Measurements from ENCODE around the gene ABHD12B. TPM values are rescaled to one million over a fixed set of nuclear protein-coding genes. Genes with fewer than 3 reads are reported as not detected.

The ABHD12B gene
- total and polyA plus RNA-seq, 2 of the 13 experiments (the other 11 are each of a cell fraction or from before 2014, with no cell fraction given): not detected

DNA sequence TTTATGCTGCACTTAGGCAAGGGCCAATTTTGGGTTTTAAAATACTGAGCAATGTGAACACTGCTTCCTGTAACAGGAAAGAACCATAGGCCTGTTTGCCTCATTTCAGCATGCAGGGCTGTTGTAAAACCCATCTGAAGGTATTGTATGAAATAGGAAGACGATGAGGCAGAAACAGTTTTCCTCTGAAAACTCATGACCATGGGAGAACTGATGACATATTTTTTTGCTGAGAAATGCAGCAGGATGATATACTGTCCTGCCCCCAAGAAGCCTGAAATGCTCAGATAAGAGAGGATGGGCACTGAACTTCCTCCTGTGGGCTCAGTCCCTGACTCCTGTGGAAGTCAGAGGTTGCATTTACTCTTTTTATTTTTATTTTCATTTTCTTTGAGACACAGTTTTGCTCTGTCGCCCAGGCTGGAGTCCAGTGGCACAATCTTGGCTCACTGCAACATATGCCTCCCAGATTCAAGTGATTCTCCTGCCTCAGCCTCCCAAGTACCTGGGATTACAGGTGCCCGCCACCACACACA is 55.1 kb downstream of the ABHD12B start (continued):
- TF ChIP-seq PRDM4 (CRISPR knock-in tag; IDR thresholded peaks at IDR 0.05; ENCODE audit: borderline replicate concordance): no peak
- TF ChIP-seq DZIP1 (CRISPR knock-in tag; IDR thresholded peaks at IDR 0.05): no peak
- no peak for TF ChIP-seq CHD2 (IDR thresholded peaks at IDR 0.05; ENCODE audit: low read depth, low read length)
- TF ChIP-seq HOXA3 (CRISPR knock-in tag; IDR thresholded peaks at IDR 0.05): no peak

DNA sequence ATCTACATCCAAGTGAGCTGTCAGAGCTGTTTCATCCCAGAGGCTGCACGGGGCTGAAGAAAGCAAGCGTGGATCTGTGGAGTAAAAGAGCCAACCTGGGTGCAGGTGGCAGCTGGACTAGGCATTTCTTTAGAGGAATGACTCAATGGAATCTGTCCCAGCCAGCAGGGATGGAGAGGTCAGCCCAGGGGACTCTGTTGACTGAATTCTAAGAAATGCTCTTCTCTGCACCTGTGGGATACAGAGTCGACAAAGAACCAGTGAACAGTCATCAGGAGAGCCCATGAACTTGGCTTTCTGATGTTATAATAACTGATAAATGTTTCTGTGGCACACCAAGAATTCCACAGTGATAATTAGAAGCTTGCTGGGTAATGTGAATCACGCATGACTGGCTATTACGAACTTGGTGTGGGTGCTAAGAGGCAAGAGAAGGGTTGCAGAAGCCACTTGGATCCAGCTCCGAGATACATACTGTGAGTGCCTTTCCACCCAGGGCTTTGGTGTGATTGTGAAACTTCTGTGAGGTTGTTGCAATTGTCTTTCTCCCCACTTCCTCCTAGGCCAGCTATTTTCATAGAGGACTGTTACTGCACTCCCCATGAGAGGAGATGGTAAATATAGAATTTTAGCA is 56.3 kb downstream of the ABHD12B start:
- H3K27me3 ChIP-seq (ENCODE audit: control insufficient read depth in 1 of 2, insufficient read depth in 2 of 2, low read length in 2 of 2): no peaks in the 10 kb centered on the region
- H3K27ac ChIP-seq (ENCODE audit: extremely low read length, insufficient read depth, low read length): no peak overlapping the region
- ChIA-PET CTCF (ENCODE audit: low intra/inter-chr PET ratio, low total read pairs) (no interaction called here), POLR2A (interaction anchor here (1.8 kb wide), 1 partner anchor 16 kb away, joined by 6 read pairs; the partner anchor contains the start of gene PYGL)
- H2AFZ ChIP-seq (ENCODE audit: low read length): no peak overlapping the region
- H3K9me3 ChIP-seq (ENCODE audit: low read length): no peaks in the 10 kb centered on the region
- no TSS peak for BruUV-seq (replicated peaks)
- intact Hi-C loops (cut with micrococcal nuclease; ENCODE audit: unreplicated experiment) (no loop called here), in situ Hi-C loops (cut with HindIII; ENCODE audit: extremely low pct_ligation_motif_present, low pct_unique_long_range_greater_than_20kb) (no loop called here)
- H4K20me1 ChIP-seq (ENCODE audit: insufficient read depth, low read length): no peaks in the 10 kb centered on the region
- H3K4me1 ChIP-seq (ENCODE audit: insufficient read depth, low read length): peaks cover 18% of the 10 kb centered on the region
- H3K36me3 ChIP-seq (replicated peaks in 1 of 2; ENCODE audit: control insufficient read depth in 1 of 2, insufficient read depth in 2 of 2, low read length in 2 of 2): peaks cover 24 to 52% of the 10 kb centered on the region in 2 experiments
- no peak overlapping the region for H3K4me2 ChIP-seq (ENCODE audit: low read depth, low read length)
- 95% methylated on average over 6 of the region's 6 CpGs for WGBS (ENCODE audit: low lambda C conversion rate)
- no peak overlapping the region for H3K4me3 ChIP-seq (replicated peaks in 1 of 3; ENCODE audit: insufficient read depth in 1 of 3, low read depth in 2 of 3, low read length in 3 of 3)
- no peak overlapping the region for H3K9ac ChIP-seq (ENCODE audit: insufficient read depth, low read depth, low read length)
- FAIRE-seq (no peak), ATAC-seq (no peak), DNase-seq (ENCODE audit: low spot score) (no peak)
- no peaks in the 10 kb centered on the region for H3K79me2 ChIP-seq (ENCODE audit: insufficient read depth, low read length)
- TF ChIP-seq CEBPB (IDR thresholded peaks at IDR 0.05; ENCODE audit: borderline replicate concordance, low read depth, low read length) (peak; percentile 86), FOXO4 (CRISPR knock-in tag; conservative IDR thresholded peaks at IDR 0.05) (no peak), YEATS4 (CRISPR knock-in tag; IDR thresholded peaks at IDR 0.05; ENCODE audit: borderline replicate concordance) (no peak), MBD4 (IDR thresholded peaks at IDR 0.05; ENCODE audit: borderline replicate concordance, low read length) (no peak), FOXK1 (CRISPR knock-in tag; IDR thresholded peaks at IDR 0.05; ENCODE audit: borderline replicate concordance, low read depth) (no peak), ZNF20 (CRISPR knock-in tag; IDR thresholded peaks at IDR 0.05) (no peak), CEBPG (CRISPR knock-in tag; IDR thresholded peaks at IDR 0.05) (peak; percentile 45)
- TF ChIP-seq, protein P1, sequence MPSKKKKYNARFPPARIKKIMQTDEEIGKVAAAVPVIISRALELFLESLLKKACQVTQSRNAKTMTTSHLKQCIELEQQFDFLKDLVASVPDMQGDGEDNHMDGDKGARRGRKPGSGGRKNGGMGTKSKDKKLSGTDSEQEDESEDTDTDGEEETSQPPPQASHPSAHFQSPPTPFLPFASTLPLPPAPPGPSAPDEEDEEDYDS (CRISPR knock-in tag; IDR thresholded peaks at IDR 0.05): no peak
- TF ChIP-seq, protein P2, sequence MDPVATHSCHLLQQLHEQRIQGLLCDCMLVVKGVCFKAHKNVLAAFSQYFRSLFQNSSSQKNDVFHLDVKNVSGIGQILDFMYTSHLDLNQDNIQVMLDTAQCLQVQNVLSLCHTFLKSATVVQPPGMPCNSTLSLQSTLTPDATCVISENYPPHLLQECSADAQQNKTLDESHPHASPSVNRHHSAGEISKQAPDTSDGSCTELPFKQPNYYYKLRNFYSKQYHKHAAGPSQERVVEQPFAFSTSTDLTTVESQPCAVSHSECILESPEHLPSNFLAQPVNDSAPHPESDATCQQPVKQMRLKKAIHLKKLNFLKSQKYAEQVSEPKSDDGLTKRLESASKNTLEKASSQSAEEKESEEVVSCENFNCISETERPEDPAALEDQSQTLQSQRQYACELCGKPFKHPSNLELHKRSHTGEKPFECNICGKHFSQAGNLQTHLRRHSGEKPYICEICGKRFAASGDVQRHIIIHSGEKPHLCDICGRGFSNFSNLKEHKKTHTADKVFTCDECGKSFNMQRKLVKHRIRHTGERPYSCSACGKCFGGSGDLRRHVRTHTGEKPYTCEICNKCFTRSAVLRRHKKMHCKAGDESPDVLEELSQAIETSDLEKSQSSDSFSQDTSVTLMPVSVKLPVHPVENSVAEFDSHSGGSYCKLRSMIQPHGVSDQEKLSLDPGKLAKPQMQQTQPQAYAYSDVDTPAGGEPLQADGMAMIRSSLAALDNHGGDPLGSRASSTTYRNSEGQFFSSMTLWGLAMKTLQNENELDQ (CRISPR knock-in tag; IDR thresholded peaks at IDR 0.05; ENCODE audit: borderline replicate concordance): no peak
